Endothelial cell of umbilical vein (primary cell): ENCODE measurements around the gene TOP3A. TPM values are rescaled to one million over a fixed set of nuclear protein-coding genes. Genes with fewer than 3 reads are reported as not detected.

Experiments
- BruUV-seq: library from RNA; stranded (reverse); fragments of 400-500 nt; replicated peaks from 2 replicates; lab custom pipeline; 2021; lab: Mats Ljungman, UMichigan
- CTCF ChIA-PET: fragments of 300-600, 350-600 bp; sonication (Branson Sonifier 250); formaldehyde crosslinking; loops from one replicate; lab custom pipeline; 2021; ENCODE audit warnings: antibody characterized with exemption, inconsistent platforms; lab: Charles Lee
- POLR2A ChIA-PET: fragments of 300-600, 350-600 bp; sonication (Branson Sonifier 250); formaldehyde crosslinking; loops from one replicate; lab custom pipeline; 2021; ENCODE audit warnings: antibody characterized with exemption, inconsistent platforms; lab: Charles Lee
- DNase-seq: peaks from one replicate; pipeline ENCODE4 v3.0.0-alpha.2; 2011; ENCODE audit warnings: low read depth, low spot score
- FAIRE-seq: peaks from 2 replicates; lab custom pipeline; 2011; peaks lifted over from hg19 to GRCh38; lab: Jason Lieb, UNC
- H2AFZ ChIP-seq: 2 replicates; pipeline ENCODE4 v1.6.0; 2012; ENCODE audit warnings: low read depth, low read length, control low read depth, inconsistent platforms
- H3K27ac ChIP-seq: 2 replicates; pipeline ENCODE4 v1.5.1; 2011; ENCODE audit warnings: low read depth, mild to moderate bottlenecking, control low read depth, low read length, moderate library complexity; ENCODE audit not compliant: insufficient read depth
- H3K27me3 ChIP-seq, 2 experiments: 2 replicates each; pipeline versions ENCODE4 v1.6.0 to v1.6.1; 2011; ENCODE audit warnings: low read length in 2 of 2, mixed read lengths in 1 of 2; ENCODE audit not compliant: control insufficient read depth in 2 of 2, insufficient read depth in 2 of 2
- H3K36me3 ChIP-seq, 2 experiments: 2 replicates in 1 of 2; 3 replicates in 1 of 2; pipeline ENCODE4 v1.5.1; 2011; ENCODE audit warnings: low read length in 2 of 2, mild to moderate bottlenecking in 1 of 2, moderate library complexity in 1 of 2; ENCODE audit not compliant: control insufficient read depth in 2 of 2, insufficient read depth in 2 of 2; ENCODE audit errors: extremely low read depth in 1 of 2
- H3K4me1 ChIP-seq: 3 replicates; pipeline ENCODE4 v1.5.1; 2011; ENCODE audit warnings: mild to moderate bottlenecking, low read length; ENCODE audit not compliant: control insufficient read depth, insufficient read depth; ENCODE audit errors: extremely low read depth
- H3K4me2 ChIP-seq: 2 replicates; pipeline ENCODE4 v1.6.1; 2011; ENCODE audit warnings: low read length, control low read depth, mixed read lengths; ENCODE audit not compliant: insufficient read depth
- H3K4me3 ChIP-seq, 3 experiments: fragments of 200-600 bp in 1 of 3; sonication (generic), shearing (Covaris generic) in 1 of 3; replicated peaks in 1 of 3; 2 replicates each; pipeline ENCODE4 v1.5.1; 2011 to 2016; ENCODE audit warnings: control low read depth in 3 of 3, low read length in 3 of 3, mild to moderate bottlenecking in 2 of 3, inconsistent platforms in 1 of 3, low read depth in 1 of 3, moderate library complexity in 1 of 3; ENCODE audit not compliant: insufficient read depth in 1 of 3
- H3K79me2 ChIP-seq: 2 replicates; pipeline ENCODE4 v1.6.0; 2012; ENCODE audit warnings: low read length, inconsistent platforms; ENCODE audit not compliant: control insufficient read depth, insufficient read depth
- H3K9ac ChIP-seq: replicated peaks from 2 replicates; pipeline ENCODE3; 2011; ENCODE audit warnings: low read length, control low read depth; ENCODE audit not compliant: insufficient read depth; ENCODE audit errors: extremely low read depth
- H3K9me1 ChIP-seq: replicated peaks from 3 replicates; pipeline ENCODE4 v1.6.0; 2011; ENCODE audit warnings: mild to moderate bottlenecking, low read length; ENCODE audit not compliant: control insufficient read depth, insufficient read depth; ENCODE audit errors: extremely low read depth
- H3K9me3 ChIP-seq: replicated peaks from 2 replicates; pipeline ENCODE4 v1.5.1; 2012; ENCODE audit warnings: low read length, inconsistent platforms; ENCODE audit not compliant: control insufficient read depth, insufficient read depth
- H4K20me1 ChIP-seq: replicated peaks from 2 replicates; pipeline ENCODE3; 2011; ENCODE audit warnings: mild to moderate bottlenecking, low read length; ENCODE audit not compliant: control insufficient read depth, insufficient read depth; ENCODE audit errors: extremely low read depth
- CTCF ChIP-seq, 2 donors: IDR thresholded peaks; 1 replicate in 1 of 2; 2 replicates in 1 of 2; pipeline ENCODE4 v1.5.1; 2011; ENCODE audit warnings: low read length in 2 of 2, mild to moderate bottlenecking in 2 of 2, moderate library complexity in 2 of 2, control low read depth in 1 of 2, inconsistent platforms in 1 of 2, low read depth in 1 of 2; ENCODE audit not compliant: insufficient read depth in 1 of 2; ENCODE audit errors: extremely low read depth in 1 of 2
- FOS ChIP-seq: IDR thresholded peaks from 2 replicates; pipeline ENCODE4 v1.6.1; 2011; ENCODE audit warnings: mild to moderate bottlenecking, low read length, moderate library complexity, borderline replicate concordance; ENCODE audit not compliant: insufficient read depth
- MAX ChIP-seq: IDR thresholded peaks from 2 replicates; pipeline ENCODE4 v1.6.1; 2011; ENCODE audit not compliant: insufficient read depth, insufficient read length
- POLR2AphosphoS5 ChIP-seq: IDR thresholded peaks from 2 replicates; pipeline ENCODE4 v1.6.1; 2012; ENCODE audit warnings: low read depth, mild to moderate bottlenecking, control low read depth, low read length, moderate library complexity; ENCODE audit not compliant: insufficient read depth
- dilution Hi-C: fragments of 300-500 bp; cut with MboI; formaldehyde crosslinking; loops from one replicate; pipeline ENCODE4 v1.15.0; 2019; ENCODE audit warnings: low sequenced_read_pairs; ENCODE audit not compliant: extremely low pct_ligation_motif_present
- intact Hi-C: fragments of 100-400 bp; cut with micrococcal nuclease; formaldehyde crosslinking; loops from one replicate; pipeline ENCODE4 v1.10.0; 2022
- polyA plus RNA-seq, 4 experiments: library from polyadenylated mRNA; depleted of rRNA in 3 of 4; stranded (reverse) in 3 of 4; unstranded in 1 of 4; fragments of >200 nt; gene quantifications; 2 replicates each; pipeline versions ENCODE4 v1.2.1 to v1.2.3, GENCODE V29; 2011 to 2012; ENCODE audit warnings: missing spikeins in 1 of 4
- total RNA-seq: library from RNA; stranded (reverse); gene quantifications from 2 replicates; pipeline ENCODE4 v1.2.3, GENCODE V29; 2021

TOP3A gene
- total and polyA plus RNA-seq, 2 donors (not counting 3 experiments of a cell fraction or from before 2014, with no cell fraction given) = 20.4 to 53.1 TPM

GRCh38 chr17:18246880-18247612 lies 67.7 kb downstream of the TOP3A start:
- Histone ChIP-seq H3K4me2 (no peak overlapping the region), H3K4me3 (no peak overlapping the region), H3K36me3 (peaks cover 14 to 51% of the 10 kb centered on the region in 2 experiments), H3K27me3 (no peaks in the 10 kb centered on the region), H3K27ac (no peak overlapping the region), H3K9ac (no peak overlapping the region), H4K20me1 (no peaks in the 10 kb centered on the region), H3K9me1 (no peaks in the 10 kb centered on the region), H3K9me3 (no peaks in the 10 kb centered on the region), H2AFZ (no peak overlapping the region), H3K79me2 (no peaks in the 10 kb centered on the region), H3K4me1 (peaks cover 23% of the 10 kb centered on the region)
- no peak for TF ChIP-seq FOS
- peak; percentile 49 for TF ChIP-seq POLR2AphosphoS5
- no TSS peak for BruUV-seq
- peak; percentile 57 for DNase-seq
- FAIRE-seq = peak; percentile 40
- CTCF ChIA-PET = interaction anchor here (0.9 to 2.5 kb wide), 8 partner anchors 9 to 105 kb away, joined by 3 to 13 read pairs (median 4); no protein-coding TSS in a partner anchor
- dilution Hi-C loops (no loop called here), intact Hi-C loops (loop anchor here (1.0 to 5.0 kb wide), 2 partner anchors 11 to 55 kb away; no protein-coding TSS in a partner anchor)
- POLR2A ChIA-PET = interaction anchor here (0.5 kb wide), 1 partner anchor 114 kb away, joined by 3 read pairs; no protein-coding TSS in a partner anchor

GRCh38 chr17:18246109-18246725 lies 68.6 kb downstream of the TOP3A start:
- BruUV-seq = no TSS peak
- no peak overlapping the region for H3K27ac ChIP-seq
- H3K9ac ChIP-seq = no peak overlapping the region
- CTCF ChIA-PET = no interaction called here
- H3K4me1 ChIP-seq = peaks cover 23% of the 10 kb centered on the region
- H3K36me3 ChIP-seq = peaks cover 16 to 49% of the 10 kb centered on the region in 2 experiments
- POLR2A ChIA-PET = no interaction called here
- H4K20me1 ChIP-seq = no peaks in the 10 kb centered on the region
- dilution Hi-C loops = no loop called here
- FAIRE-seq = no peak
- no peak overlapping the region for H2AFZ ChIP-seq
- TF ChIP-seq CTCF (IDR thresholded peaks at IDR 0.05; ENCODE audit: extremely low read depth in 1 of 2, insufficient read depth in 1 of 2, low read depth in 1 of 2, low read length in 2 of 2) (no peak), MAX (no peak)
- H3K27me3 ChIP-seq = no peaks in the 10 kb centered on the region
- no peaks in the 10 kb centered on the region for H3K9me1 ChIP-seq
- intact Hi-C loops = loop anchor here (5.0 kb wide), 1 partner anchor 56 kb away; no protein-coding TSS in a partner anchor
- no peaks in the 10 kb centered on the region for H3K9me3 ChIP-seq
- DNase-seq = no peak
- no peak overlapping the region for H3K4me3 ChIP-seq
- H3K79me2 ChIP-seq = no peaks in the 10 kb centered on the region
- H3K4me2 ChIP-seq = no peak overlapping the region
